ENCODE data around the gene EFEMP1.

EFEMP1 gene

DNA sequence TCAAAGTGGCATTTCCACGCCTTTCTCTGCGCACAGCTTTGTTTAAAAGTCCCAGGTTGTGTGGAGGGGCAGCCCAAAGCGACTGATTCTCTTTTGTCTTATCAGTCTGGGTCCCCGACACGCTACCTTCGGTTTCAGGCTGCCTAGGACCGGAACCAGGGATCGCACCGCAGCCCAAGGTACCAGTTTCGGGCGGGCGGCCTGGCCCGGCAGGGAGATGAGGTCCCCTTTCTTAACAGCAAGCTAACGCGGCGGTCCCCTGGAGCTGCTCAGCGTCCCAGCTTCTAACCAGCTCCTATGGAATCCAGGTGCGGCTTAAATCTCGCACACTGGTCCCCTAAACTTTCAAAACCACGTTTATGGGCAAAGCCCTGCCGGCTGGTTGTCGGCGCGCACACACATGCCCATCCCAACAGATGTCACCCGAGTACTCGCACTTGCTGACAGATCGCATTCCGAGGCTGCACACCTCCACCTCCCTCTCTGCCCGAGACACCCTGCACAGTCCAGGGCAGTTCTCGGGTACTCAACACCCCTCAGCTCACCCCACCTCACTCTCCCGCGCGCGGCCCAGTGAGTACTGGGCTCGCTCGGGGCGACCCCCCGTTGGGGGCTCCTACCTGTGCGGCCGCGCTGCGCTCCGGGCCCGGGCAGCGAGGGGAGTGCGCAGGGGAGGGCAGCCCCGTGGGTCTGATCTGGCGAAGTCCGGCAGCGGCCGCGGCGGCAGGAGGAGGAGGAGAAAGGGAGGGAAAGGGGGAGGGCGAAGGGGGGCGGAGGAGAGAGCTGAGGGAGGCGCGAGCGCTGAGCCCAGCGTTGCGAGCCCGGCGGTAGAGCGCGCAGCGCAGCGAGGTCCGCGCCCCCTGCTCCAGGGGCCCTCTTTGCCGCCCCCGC lies at the start of gene EFEMP1:
Gene EFEMP1 (minus strand): TSS at position 692 of the 891 bp plus-strand sequence. CDS start 1,342 bp downstream, outside the sequence.
- DNase-seq (ENCODE audit: low read depth, low spot score): peak; percentile 4

DNA sequence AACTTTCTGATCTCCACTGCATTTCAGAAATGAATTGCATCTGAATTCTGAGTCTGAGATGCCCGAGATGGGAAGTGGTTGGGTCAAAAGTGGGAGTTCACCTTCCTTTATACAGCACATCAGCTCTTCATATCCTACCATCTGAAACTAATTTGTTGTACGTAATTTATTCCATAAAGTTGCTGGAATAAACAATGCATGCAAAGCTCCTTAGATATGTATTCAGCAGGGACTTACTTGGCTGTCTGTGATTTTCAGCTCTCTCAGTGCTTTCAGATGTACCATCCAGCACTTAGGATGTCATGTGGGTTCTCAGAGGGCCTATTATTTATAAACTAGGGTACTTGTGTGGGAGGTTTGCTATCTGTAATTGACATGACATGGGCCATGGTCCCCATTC lies 46.9 kb upstream of the EFEMP1 start:
- no peak for DNase-seq (ENCODE audit: low read depth, low spot score)

DNA sequence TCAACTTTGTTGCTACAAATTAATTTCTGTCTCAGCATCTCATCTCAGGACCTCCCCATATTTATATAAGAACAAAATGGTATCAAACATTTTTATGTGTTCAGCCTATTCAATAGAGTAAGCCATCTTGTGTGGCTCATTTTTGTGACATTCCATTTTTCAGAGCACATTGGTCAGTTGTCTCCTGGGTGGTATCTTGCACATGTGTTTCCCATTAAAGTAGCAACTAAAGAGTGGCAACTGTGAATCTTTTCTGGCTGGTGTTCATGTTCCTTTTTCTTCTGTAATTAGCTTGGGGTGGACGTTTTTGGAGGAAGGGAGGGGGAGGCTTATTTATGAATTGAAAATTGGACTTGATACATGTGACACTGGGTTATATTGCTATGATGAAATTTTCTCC lies 45.4 kb upstream of the EFEMP1 start:
- no peak for DNase-seq (ENCODE audit: low read depth, low spot score)

- DNase-seq (ENCODE audit: low read depth, low spot score): no peak
Measured at GRCh38 chr2:55966401-55967118, 43.0 kb upstream of the EFEMP1 start.

DNA sequence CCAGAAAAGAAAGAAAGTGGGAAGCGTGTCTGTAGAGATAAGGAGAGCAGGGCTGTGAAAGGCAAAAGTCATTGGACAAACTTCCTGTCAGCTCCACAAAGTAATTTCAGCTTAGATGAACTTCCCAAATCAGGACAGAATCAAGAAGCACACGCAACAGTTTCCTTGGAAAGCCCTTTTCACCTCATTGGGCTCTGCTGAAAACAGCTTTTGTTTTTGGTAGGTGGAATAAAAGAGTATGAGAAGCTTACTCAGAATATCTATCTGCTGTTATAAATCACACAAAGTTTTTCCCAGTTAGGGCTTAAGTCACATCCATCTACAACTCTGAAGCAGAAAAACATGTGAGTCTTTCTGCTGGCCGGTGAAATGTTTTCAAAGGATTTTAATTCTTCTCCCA lies 42.4 kb upstream of the EFEMP1 start:
- no peak for DNase-seq (ENCODE audit: low read depth, low spot score)

- DNase-seq (ENCODE audit: low read depth, low spot score): no peak
Measured at GRCh38 chr2:55965276-55965675, 41.7 kb upstream of the EFEMP1 start.

- DNase-seq (ENCODE audit: low read depth, low spot score): no peak
Measured at GRCh38 chr2:55962915-55963314, 39.3 kb upstream of the EFEMP1 start.

- DNase-seq (ENCODE audit: low read depth, low spot score): peak; percentile 5
Measured at GRCh38 chr2:55961318-55961911, 37.8 kb upstream of the EFEMP1 start.

DNA sequence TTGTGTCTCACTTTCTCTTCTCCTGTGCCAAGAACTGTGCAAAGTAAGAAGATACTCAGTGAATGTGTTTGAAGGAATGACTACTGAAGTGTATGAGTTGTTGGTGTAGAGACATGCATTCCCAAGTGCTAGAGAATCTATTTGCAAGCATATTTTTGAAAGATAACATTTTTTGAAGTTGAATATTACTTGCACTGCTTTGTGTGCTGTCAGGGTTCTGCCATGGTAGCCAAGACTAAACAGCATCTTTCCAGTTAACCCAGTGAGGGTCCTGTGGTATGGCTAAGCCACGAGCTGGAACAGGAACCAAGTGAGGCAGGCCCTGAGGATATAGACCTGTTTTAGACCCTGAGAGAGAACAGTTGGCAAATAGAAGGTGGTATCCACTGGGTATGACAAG lies 35.2 kb upstream of the EFEMP1 start:
- no peak for DNase-seq (ENCODE audit: low read depth, low spot score)

DNA sequence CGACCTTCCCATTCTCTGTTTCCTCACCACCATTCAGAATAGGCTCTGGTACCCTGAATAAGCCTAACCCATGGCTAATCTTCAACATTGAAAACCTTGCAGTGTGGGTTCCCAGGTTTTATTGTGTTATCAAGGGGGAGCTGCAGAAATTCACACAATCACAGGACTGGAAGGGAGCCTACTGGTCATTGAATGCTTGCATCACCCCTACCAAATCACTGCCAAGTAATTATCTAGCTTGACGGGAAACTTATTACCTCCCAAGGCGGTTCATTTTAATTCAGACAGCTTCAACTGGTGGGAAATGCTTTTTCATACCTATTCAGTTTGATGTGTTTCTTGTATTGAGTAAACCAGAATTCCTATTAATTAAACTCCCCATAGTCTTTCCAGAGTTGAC lies 33.6 kb upstream of the EFEMP1 start:
- no peak for DNase-seq (ENCODE audit: low read depth, low spot score)

DNA sequence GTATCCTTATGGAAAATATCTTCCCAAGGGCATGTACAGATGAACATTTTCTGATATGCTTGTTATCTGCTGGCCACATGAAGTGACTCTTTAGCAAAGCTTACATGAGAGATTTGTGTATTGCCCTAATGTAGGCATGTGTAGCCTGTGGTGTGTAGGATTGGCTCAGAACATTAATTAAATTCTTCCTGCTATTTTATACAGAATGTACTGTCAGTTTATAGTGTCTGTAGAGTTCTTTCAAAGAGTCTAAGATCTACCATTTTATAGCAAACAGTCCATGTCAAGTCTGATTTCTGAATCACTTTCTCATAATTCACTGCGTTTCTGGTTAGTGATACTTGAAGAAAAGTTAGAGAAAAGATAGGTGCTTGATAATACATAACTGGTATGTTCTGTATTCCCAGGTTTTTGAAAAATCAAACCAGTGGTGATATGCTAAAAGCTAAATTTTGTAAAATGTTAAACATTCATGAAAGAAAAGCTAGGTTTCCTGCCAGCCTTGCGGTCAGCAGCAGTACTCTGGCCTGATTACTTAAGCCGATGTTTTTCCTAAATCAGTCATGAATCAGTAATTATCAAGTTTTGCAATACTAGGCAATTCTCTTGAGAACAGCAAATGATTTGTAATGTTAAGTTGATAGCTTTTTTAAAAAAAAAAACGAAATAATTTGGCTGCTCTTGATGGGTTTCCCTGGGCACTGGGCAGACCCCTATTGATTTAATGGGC lies 30.9 kb upstream of the EFEMP1 start:
- DNase-seq (ENCODE audit: low read depth, low spot score): no peak

- DNase-seq (ENCODE audit: low read depth, low spot score): no peak
Measured at GRCh38 chr2:55952415-55952814, 28.8 kb upstream of the EFEMP1 start.

DNA sequence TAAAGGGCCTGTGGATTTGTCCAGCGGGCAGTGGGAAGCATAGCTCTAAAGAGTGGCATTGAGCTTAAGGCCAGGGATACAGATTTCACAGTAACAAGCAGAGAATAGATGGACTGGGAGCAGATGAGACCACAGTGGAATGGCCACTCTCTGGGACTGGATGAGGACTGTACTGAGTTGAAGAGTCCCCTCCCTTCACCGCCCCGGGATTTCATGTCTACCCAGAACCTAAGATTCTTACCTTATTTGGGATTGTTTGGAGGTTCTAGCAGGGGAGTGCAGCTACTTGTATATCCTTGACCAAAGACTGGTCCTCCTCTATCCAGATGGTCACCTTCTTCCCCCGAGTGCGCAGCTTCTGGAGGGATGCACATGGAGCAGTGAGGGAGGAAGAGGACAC lies 28.0 kb upstream of the EFEMP1 start:
- no peak for DNase-seq (ENCODE audit: low read depth, low spot score)

- DNase-seq (ENCODE audit: low read depth, low spot score): no peak
Measured at GRCh38 chr2:55949613-55950012, 26.0 kb upstream of the EFEMP1 start.

GRCh38 chr2:55949211-55949610 lies 25.6 kb upstream of the EFEMP1 start:
- DNase-seq (ENCODE audit: low read depth, low spot score): no peak

- DNase-seq (ENCODE audit: low read depth, low spot score): no peak
Measured at GRCh38 chr2:55948176-55948923, 24.8 kb upstream of the EFEMP1 start.

GRCh38 chr2:55947752-55948151 lies 24.2 kb upstream of the EFEMP1 start:
- DNase-seq (ENCODE audit: low read depth, low spot score): no peak

DNA sequence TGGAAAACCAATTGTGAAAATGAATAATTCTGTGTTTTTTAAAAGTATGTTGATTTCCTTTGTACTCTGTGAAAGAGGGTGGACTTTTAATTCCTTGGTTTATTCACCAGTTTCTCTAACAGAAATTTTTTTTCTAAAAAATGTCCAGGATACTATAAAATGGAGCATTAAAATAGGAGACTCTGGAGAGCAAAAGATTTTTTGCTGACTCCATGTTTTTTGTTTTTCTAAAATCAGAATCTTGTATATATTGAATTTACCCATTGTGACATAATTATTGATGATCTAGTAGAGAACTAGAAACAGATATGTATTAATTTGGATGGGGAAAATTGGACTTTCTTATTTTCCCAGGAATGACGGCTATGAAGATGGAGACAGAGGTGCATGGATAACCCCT lies 23.2 kb upstream of the EFEMP1 start:
- no peak for DNase-seq (ENCODE audit: low read depth, low spot score)

DNA sequence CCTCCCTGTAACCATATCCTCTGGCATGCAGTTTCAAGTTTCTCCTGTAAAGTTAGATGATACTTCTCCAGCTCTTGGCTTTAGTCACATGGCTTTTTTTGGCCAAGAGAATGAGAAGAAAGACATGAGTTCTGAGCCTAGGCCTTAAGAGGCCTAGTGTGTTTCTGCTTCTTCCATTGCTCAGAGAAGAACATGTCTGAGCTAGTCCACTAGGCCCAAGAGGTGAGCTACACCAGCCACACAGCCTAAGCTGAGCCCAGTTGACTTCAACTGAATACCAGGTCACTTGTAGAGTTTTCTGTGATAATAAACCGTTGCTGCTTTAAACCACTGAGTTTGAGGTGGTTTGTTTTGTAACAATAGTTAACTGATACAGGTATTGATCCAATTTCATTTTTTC lies 19.9 kb upstream of the EFEMP1 start:
- DNase-seq (ENCODE audit: low read depth, low spot score): no peak

DNA sequence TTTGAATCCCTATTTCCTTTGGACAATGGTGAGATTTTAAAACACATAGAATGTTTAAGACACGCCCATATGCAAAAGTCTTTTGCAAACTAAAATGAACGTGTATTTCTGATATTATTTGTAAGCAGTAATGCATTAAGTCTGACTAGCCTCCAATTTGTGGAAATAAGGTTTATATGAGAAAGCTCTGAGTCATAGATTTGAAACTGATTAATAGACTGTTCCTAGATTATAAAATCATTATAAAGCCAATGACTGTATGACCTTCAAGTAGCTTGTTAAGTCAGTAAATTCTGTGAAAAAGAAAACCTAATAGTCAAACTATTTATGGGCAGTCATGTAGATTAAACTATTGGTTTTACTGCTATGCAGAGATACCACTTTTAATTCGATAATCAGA lies 12.8 kb upstream of the EFEMP1 start:
- no peak for DNase-seq (ENCODE audit: low read depth, low spot score)

GRCh38 chr2:55934337-55934736 lies 10.8 kb upstream of the EFEMP1 start:
- DNase-seq (ENCODE audit: low read depth, low spot score): no peak
